Left lung (tissue), 10 donors: ENCODE results near the gene CUEDC1. TPM values are rescaled to one million over a fixed set of nuclear protein-coding genes. Genes with fewer than 3 reads are reported as not detected.

Experiments
- ATAC-seq: fragments of 200-7000 bp; cut with Tn5 transposase; one replicate; pipeline ENCODE4 v1.9.1; 2020; ENCODE audit warnings: moderate library complexity
- DNase-seq, 4 donors: peaks; one replicate each; pipeline ENCODE4 v3.0.0-alpha.2; 2013 to 2020
- H3K27ac ChIP-seq, 2 donors: fragments of 200-600 bp; sonication (generic) in 1 of 2; one replicate each; pipeline versions ENCODE4 v1.5.0 to v1.8.0; 2020 to 2021
- H3K27me3 ChIP-seq, 2 donors: fragments of 200-600 bp; sonication (generic) in 1 of 2; one replicate each; pipeline versions ENCODE4 v1.5.0 to v1.8.0; 2020 to 2021
- H3K36me3 ChIP-seq, 2 donors: fragments of 200-600 bp; sonication (generic) in 1 of 2; one replicate each; pipeline versions ENCODE4 v1.5.0 to v1.8.0; 2020 to 2021
- H3K4me1 ChIP-seq, 2 donors: fragments of 200-600 bp; one replicate each; pipeline ENCODE4 v1.8.0; 2021
- H3K4me3 ChIP-seq, 2 donors: fragments of 200-600 bp; sonication (generic) in 1 of 2; one replicate each; pipeline versions ENCODE4 v1.5.0 to v1.8.0; 2020 to 2021; ENCODE audit warnings: mild to moderate bottlenecking in 1 of 2
- H3K9me3 ChIP-seq, 2 donors: fragments of 200-600 bp; sonication (generic) in 1 of 2; one replicate each; pipeline versions ENCODE4 v1.5.0 to v1.8.0; 2020 to 2021
- intact Hi-C, 2 donors: fragments of 100-400 bp; cut with DNase I; formaldehyde crosslinking; loops; one replicate each; pipeline versions ENCODE4 v1.11.2 to v1.14.2; 2022
- polyA plus RNA-seq, 6 donors: library from polyadenylated mRNA; unstranded; fragments of 120-200 nt; gene quantifications; one replicate each; pipeline ENCODE4 v1.2.1, GENCODE V29; 2013; ENCODE audit not compliant: insufficient read length in 6 of 6
- total RNA-seq, 2 donors: library from RNA; stranded (reverse); fragmentation: NEBNext Ultra II Directional; extraction: Animal tissue kit (Norgen Biotek cat#: 25700); gene quantifications; one replicate each; pipeline ENCODE4 v1.2.1, GENCODE V29; 2021
- TF ChIP-seq, protein P1 (sequence below), 2 donors: fragments of 200-600 bp; sonication (generic) in 1 of 2; IDR thresholded peaks; one replicate each; pipeline versions ENCODE4 v1.5.0 to v1.8.0; 2021; ENCODE audit warnings: antibody characterized with exemption in 2 of 2
- donor health status: DM: no; HTN: yes; CAD: no.
- donor health status: DM: no; HTN: no; CAD: no.

Gene CUEDC1
- total and polyA plus RNA-seq, 8 donors = 38.2 to 47.7 (median 42.6) TPM

GRCh38 chr17:57899391-57899790, 55.8 kb downstream of the CUEDC1 start:
- Histone ChIP-seq H3K4me1 (peaks cover 57 to 93% of the 10 kb centered on the region in 2 donors), H3K4me3 (no peak overlapping the region), H3K27me3 (no peaks in the 10 kb centered on the region), H3K9me3 (no peaks in the 10 kb centered on the region), H3K36me3 (no peaks in the 10 kb centered on the region), H3K27ac (peak overlapping the region; percentile 81 to 85)
- peak; percentile 1 for ATAC-seq
- intact Hi-C loops = no loop called here
- TF ChIP-seq, protein P1, sequence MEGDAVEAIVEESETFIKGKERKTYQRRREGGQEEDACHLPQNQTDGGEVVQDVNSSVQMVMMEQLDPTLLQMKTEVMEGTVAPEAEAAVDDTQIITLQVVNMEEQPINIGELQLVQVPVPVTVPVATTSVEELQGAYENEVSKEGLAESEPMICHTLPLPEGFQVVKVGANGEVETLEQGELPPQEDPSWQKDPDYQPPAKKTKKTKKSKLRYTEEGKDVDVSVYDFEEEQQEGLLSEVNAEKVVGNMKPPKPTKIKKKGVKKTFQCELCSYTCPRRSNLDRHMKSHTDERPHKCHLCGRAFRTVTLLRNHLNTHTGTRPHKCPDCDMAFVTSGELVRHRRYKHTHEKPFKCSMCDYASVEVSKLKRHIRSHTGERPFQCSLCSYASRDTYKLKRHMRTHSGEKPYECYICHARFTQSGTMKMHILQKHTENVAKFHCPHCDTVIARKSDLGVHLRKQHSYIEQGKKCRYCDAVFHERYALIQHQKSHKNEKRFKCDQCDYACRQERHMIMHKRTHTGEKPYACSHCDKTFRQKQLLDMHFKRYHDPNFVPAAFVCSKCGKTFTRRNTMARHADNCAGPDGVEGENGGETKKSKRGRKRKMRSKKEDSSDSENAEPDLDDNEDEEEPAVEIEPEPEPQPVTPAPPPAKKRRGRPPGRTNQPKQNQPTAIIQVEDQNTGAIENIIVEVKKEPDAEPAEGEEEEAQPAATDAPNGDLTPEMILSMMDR (IDR thresholded peaks at IDR 0.05) = no peak
- no peak for DNase-seq

DNA sequence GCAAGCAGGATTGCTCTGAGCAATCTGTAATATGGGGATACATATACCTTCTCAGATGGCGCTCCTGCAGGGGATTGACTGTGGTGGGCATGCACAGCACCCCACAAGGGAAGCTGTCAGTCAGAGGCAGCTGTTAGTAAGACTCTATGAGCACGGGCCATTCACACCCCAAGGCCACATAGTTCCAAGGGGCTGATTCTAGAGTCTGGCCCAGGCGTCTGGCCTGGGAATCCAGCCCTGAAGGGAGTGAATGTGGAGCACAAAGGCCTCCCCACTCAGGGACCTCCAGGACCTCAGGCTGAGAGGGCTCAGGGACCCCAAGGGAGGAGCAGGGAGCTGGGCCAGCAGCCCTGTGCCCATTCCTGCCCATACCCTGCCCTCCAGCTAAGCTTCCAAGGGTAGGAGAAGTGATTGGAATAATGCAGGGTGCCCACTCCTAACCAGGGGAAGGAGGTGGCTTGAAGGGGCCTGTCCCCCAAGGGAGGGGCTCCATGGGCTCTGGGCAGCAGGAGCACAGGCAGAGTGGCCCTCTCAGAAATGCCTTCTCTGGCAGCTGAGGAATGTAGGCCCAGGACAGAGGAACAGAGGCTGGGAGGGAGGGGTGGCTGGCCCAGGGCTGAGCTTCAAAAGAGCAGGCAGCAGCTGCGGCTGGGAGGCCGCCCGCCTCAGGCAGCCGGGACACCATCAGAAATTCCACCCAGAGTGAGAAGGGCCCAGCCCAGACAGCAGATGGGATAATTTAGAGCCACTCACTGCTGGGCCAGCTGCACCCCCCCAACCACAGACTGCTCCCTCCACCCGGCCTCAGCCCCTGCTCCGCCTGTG, 56.5 kb downstream of the CUEDC1 start:
- DNase-seq (peak; percentile 71 to 90 (median 80)), ATAC-seq (peak; percentile 62)
- Histone ChIP-seq H3K4me1 (peaks cover 57 to 93% of the 10 kb centered on the region in 2 donors), H3K27ac (peak overlapping the region; percentile 81 to 85), H3K27me3 (no peaks in the 10 kb centered on the region), H3K4me3 (no peak overlapping the region), H3K9me3 (no peaks in the 10 kb centered on the region), H3K36me3 (no peaks in the 10 kb centered on the region)
- intact Hi-C loops = no loop called here
- TF ChIP-seq, protein P1 (IDR thresholded peaks at IDR 0.05) = no peak

DNA sequence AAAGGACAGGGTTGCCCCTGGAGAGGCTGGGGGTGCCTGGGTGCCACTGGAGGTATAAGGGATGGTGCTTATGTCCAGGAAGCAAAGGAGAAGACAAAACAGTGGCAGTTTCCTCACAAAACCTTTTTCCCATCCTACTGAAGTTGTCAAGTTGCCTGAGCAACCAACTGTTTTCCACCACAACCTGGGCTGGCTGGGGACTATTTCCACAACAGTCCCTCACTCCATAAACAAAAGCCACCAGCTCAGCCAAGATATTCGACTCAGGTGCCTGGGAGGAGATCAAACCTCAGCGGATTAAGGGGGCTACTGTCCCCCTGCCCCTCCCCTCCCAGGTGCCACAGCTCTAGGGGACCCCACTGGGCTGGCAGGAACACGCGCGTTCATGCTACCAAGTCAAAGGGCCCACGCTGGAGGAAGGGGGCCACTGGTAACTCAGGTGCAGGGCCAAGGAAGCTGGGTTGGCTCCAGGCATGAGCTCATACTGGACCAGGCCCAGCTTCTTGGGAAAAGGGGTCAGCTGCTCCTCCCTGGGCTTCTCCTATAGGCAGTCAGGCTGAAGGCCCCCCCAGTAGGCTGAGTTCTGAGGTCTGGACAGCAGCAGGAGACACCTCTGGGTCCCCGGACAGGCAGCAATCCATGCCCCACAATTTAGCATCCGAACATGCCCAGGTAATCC, 59.7 kb downstream of the CUEDC1 start:
- TF ChIP-seq, protein P1 (IDR thresholded peaks at IDR 0.05) = no peak
- Histone ChIP-seq H3K27ac (peak overlapping the region in 1 of 2 donors; percentile 96), H3K36me3 (no peaks in the 10 kb centered on the region), H3K9me3 (no peaks in the 10 kb centered on the region), H3K4me1 (peaks cover 60 to 92% of the 10 kb centered on the region in 2 donors), H3K4me3 (no peak overlapping the region), H3K27me3 (no peaks in the 10 kb centered on the region)
- intact Hi-C loops = no loop called here
- no peak for ATAC-seq
- DNase-seq = peak in 2 of 4 donors; percentile 37 to 58

- no peak overlapping the region for H3K4me3 ChIP-seq
- TF ChIP-seq, protein P1 (IDR thresholded peaks at IDR 0.05) = no peak
- no peak for DNase-seq
- H3K27ac ChIP-seq = peak overlapping the region in 1 of 2 donors; percentile 96
- no peak for ATAC-seq
- no peaks in the 10 kb centered on the region for H3K9me3 ChIP-seq
- peaks cover 62 to 92% of the 10 kb centered on the region in 2 donors for H3K4me1 ChIP-seq
- H3K27me3 ChIP-seq = no peaks in the 10 kb centered on the region
- intact Hi-C loops = no loop called here
- H3K36me3 ChIP-seq = no peaks in the 10 kb centered on the region
Observed at GRCh38 chr17:57894848-57895247, 60.4 kb downstream of the CUEDC1 start.
